Measurements from ENCODE around the gene OR52I2.
A peak's percentile ranks its signal among the peaks of the same experiment; 100 is the strongest.

OR52I2 gene

GRCh38 chr11:4581443-4581842 lies at the start of gene OR52I2:
Gene OR52I2 (plus strand): TSS chr11:4581743.
- no peak for DNase-seq

GRCh38 chr11:4539603-4540219 lies 41.8 kb upstream of the OR52I2 start:
- DNase-seq, result peak in 1 of 2 experiments; percentile 13

GRCh38 chr11:4541071-4541470 lies 40.5 kb upstream of the OR52I2 start:
- no peak for DNase-seq

- DNase-seq, result no peak
Measured at GRCh38 chr11:4543561-4543960, 38.0 kb upstream of the OR52I2 start.

- DNase-seq, result no peak
Measured at GRCh38 chr11:4544891-4545290, 36.7 kb upstream of the OR52I2 start, which contains the start of gene OR52M1. Gene OR52M1 (plus strand): TSS chr11:4545191. CDS start chr11:4545191, 0 bp downstream.

- no peak for DNase-seq
Measured at GRCh38 chr11:4546878-4547277, 34.7 kb upstream of the OR52I2 start.

- no peak for DNase-seq
Measured at GRCh38 chr11:4547416-4547815, 34.1 kb upstream of the OR52I2 start.

GRCh38 chr11:4551346-4551979 lies 30.1 kb upstream of the OR52I2 start:
- no peak for DNase-seq

GRCh38 chr11:4559527-4560440 lies 21.8 kb upstream of the OR52I2 start:
- no peak for DNase-seq

GRCh38 chr11:4560467-4560866 lies 21.1 kb upstream of the OR52I2 start:
- no peak for DNase-seq

GRCh38 chr11:4565371-4565770 lies 16.2 kb upstream of the OR52I2 start:
- DNase-seq, result no peak

- DNase-seq, result no peak
Measured at GRCh38 chr11:4569075-4569474, 12.5 kb upstream of the OR52I2 start.

- no peak for DNase-seq
Measured at GRCh38 chr11:4576880-4577279, 4.7 kb upstream of the OR52I2 start.

- no peak for DNase-seq
Measured at GRCh38 chr11:4577761-4578160, 3.8 kb upstream of the OR52I2 start.

GRCh38 chr11:4578624-4579023 lies 2.9 kb upstream of the OR52I2 start:
- DNase-seq, result no peak

- no peak for DNase-seq
Measured at GRCh38 chr11:4580124-4580523, 1.4 kb upstream of the OR52I2 start.

- DNase-seq, result no peak
Measured at GRCh38 chr11:4589017-4589416, 7.5 kb downstream of the OR52I2 start.

GRCh38 chr11:4593739-4594138 lies 12.2 kb downstream of the OR52I2 start, which contains the start of gene OR52I1:
Gene OR52I1 (plus strand): TSS chr11:4594039. CDS start chr11:4594039, 0 bp downstream.
- DNase-seq, result no peak

GRCh38 chr11:4605057-4605456 lies 23.5 kb downstream of the OR52I2 start:
- DNase-seq, result no peak

GRCh38 chr11:4606231-4607015 lies 24.9 kb downstream of the OR52I2 start:
- DNase-seq, result no peak

- no peak for DNase-seq
Measured at GRCh38 chr11:4607096-4607495, 25.6 kb downstream of the OR52I2 start.

GRCh38 chr11:4607781-4608666 lies 26.5 kb downstream of the OR52I2 start, which contains the start of gene TRIM68:
Gene TRIM68 (minus strand): TSS chr11:4608231. CDS start chr11:4605504, 2,727 bp downstream.
- peak; percentile 86 to 89 for DNase-seq

All from NCI-H1930 (cell line).